Activated CD4-positive, alpha-beta T cell treated with anti-CD3 and anti-CD28 coated beads for 36 hours (primary cell): ENCODE measurements around the gene CCDC201. TPM values are rescaled to one million over a fixed set of nuclear protein-coding genes. Genes with fewer than 3 reads are reported as not detected.

Source experiments
- ATAC-seq: fragments of 200-7000 bp; cut with Tn5 transposase; one replicate; pipeline ENCODE4 v1.10.0; 2021; ENCODE audit warnings: mild to moderate bottlenecking, moderate library complexity
- CTCF ChIA-PET: fragments of 350-600 bp; sonication (Branson Sonifier 250); formaldehyde crosslinking; loops from one replicate; lab custom pipeline; 2021; ENCODE audit warnings: antibody characterized with exemption; lab: Charles Lee
- POLR2A ChIA-PET: fragments of 350-600 bp; sonication (Branson Sonifier 250); formaldehyde crosslinking; loops from one replicate; lab custom pipeline; 2021; ENCODE audit warnings: antibody characterized with exemption, inconsistent platforms; lab: Charles Lee
- DNase-seq: peaks from one replicate; pipeline ENCODE4 v3.0.0-alpha.2; 2020
- H3K27ac Mint-ChIP-seq: one replicate; pipeline ENCODE4 v1.8.0; 2021; ENCODE audit warnings: mixed read lengths
- H3K27me3 Mint-ChIP-seq: one replicate; pipeline ENCODE4 v1.8.0; 2021; ENCODE audit warnings: mixed read lengths
- H3K36me3 Mint-ChIP-seq: one replicate; pipeline ENCODE4 v1.8.0; 2021; ENCODE audit warnings: low read depth, mixed read lengths
- H3K4me1 Mint-ChIP-seq: one replicate; pipeline ENCODE4 v1.8.0; 2021; ENCODE audit warnings: mixed read lengths
- H3K4me3 Mint-ChIP-seq: one replicate; pipeline ENCODE4 v1.8.0; 2021; ENCODE audit warnings: mild to moderate bottlenecking, moderate library complexity, mixed read lengths
- H3K9me3 Mint-ChIP-seq: one replicate; pipeline ENCODE4 v1.8.0; 2021; ENCODE audit warnings: low read depth, mixed read lengths
- intact Hi-C, 2 experiments: fragments of 100-400 bp; cut with DNase I in 1 of 2; cut with micrococcal nuclease in 1 of 2; formaldehyde crosslinking; loops; one replicate each; pipeline versions ENCODE4 v1.14.2 to v1.15.1; 2022 to 2024; cut with DNase I, micrococcal nuclease
- total RNA-seq, 2 experiments: library from RNA; stranded (reverse); gene quantifications; one replicate each; pipeline ENCODE4 v1.2.3, GENCODE V29; 2021

Gene CCDC201
- total RNA-seq, 2 experiments from 2014 or later, result not detected

GRCh38 chr7:45885264-45885882 lies 12.5 kb upstream of the CCDC201 start:
- Mint-ChIP-seq H3K4me3 (no peak overlapping the region), H3K4me1 (no peaks in the 10 kb centered on the region)
- POLR2A ChIA-PET, result no interaction called here

GRCh38 chr7:45884136-45884535 lies 11.3 kb upstream of the CCDC201 start:
- H3K36me3 Mint-ChIP-seq, result no peaks in the 10 kb centered on the region
- intact Hi-C loops, result no loop called here
- H3K27me3 Mint-ChIP-seq, result peaks cover 31% of the 10 kb centered on the region
- ChIA-PET CTCF (no interaction called here), POLR2A (no interaction called here)
- no peaks in the 10 kb centered on the region for H3K4me1 Mint-ChIP-seq
- no peak for DNase-seq
- no peak overlapping the region for H3K4me3 Mint-ChIP-seq
- no peak overlapping the region for H3K27ac Mint-ChIP-seq
- H3K9me3 Mint-ChIP-seq, result no peaks in the 10 kb centered on the region
- ATAC-seq, result no peak

More at GRCh38 chr7:45885264-45885882, 12.5 kb upstream of the CCDC201 start:
- H3K9me3 Mint-ChIP-seq, result no peaks in the 10 kb centered on the region
- peaks cover 36% of the 10 kb centered on the region for H3K27me3 Mint-ChIP-seq
- no peaks in the 10 kb centered on the region for H3K36me3 Mint-ChIP-seq
- no peak overlapping the region for H3K27ac Mint-ChIP-seq
- no peak for DNase-seq
- no peak for ATAC-seq
- CTCF ChIA-PET, result no interaction called here
- intact Hi-C loops, result no loop called here

- CTCF ChIA-PET, result no interaction called here
- no peaks in the 10 kb centered on the region for H3K4me1 Mint-ChIP-seq
Measured at GRCh38 chr7:45882465-45882810, 9.6 kb upstream of the CCDC201 start.

GRCh38 chr7:45881759-45882464 lies 9.0 kb upstream of the CCDC201 start:
- H3K4me1 Mint-ChIP-seq, result no peaks in the 10 kb centered on the region
- DNase-seq (no peak), ATAC-seq (no peak)
- H3K27me3 Mint-ChIP-seq, result peaks cover 17% of the 10 kb centered on the region
- H3K4me3 Mint-ChIP-seq, result no peak overlapping the region
- no peak overlapping the region for H3K27ac Mint-ChIP-seq
- POLR2A ChIA-PET, result interaction anchor here (0.9 kb wide), 1 partner anchor 1271 kb away, joined by 3 read pairs; no protein-coding TSS in a partner anchor
- H3K9me3 Mint-ChIP-seq, result no peaks in the 10 kb centered on the region
- H3K36me3 Mint-ChIP-seq, result no peaks in the 10 kb centered on the region
- intact Hi-C loops, result no loop called here
- CTCF ChIA-PET, result no interaction called here

More at GRCh38 chr7:45882465-45882810, 9.6 kb upstream of the CCDC201 start:
- DNase-seq, result no peak
- Mint-ChIP-seq H3K27ac (no peak overlapping the region), H3K4me3 (no peak overlapping the region), H3K27me3 (peaks cover 22% of the 10 kb centered on the region), H3K9me3 (no peaks in the 10 kb centered on the region), H3K36me3 (no peaks in the 10 kb centered on the region)
- ATAC-seq, result no peak
- intact Hi-C loops, result no loop called here
- POLR2A ChIA-PET, result interaction anchor here (0.9 kb wide), 1 partner anchor 1271 kb away, joined by 3 read pairs; no protein-coding TSS in a partner anchor

- intact Hi-C loops, result no loop called here
- Mint-ChIP-seq H3K4me3 (no peak overlapping the region), H3K27ac (no peak overlapping the region), H3K36me3 (no peaks in the 10 kb centered on the region), H3K4me1 (no peaks in the 10 kb centered on the region), H3K27me3 (peaks cover 12% of the 10 kb centered on the region), H3K9me3 (no peaks in the 10 kb centered on the region)
- DNase-seq (no peak), ATAC-seq (no peak)
- CTCF ChIA-PET, result no interaction called here
- POLR2A ChIA-PET, result no interaction called here
Measured at GRCh38 chr7:45881280-45881758, 8.4 kb upstream of the CCDC201 start.

- Mint-ChIP-seq H3K4me1 (no peaks in the 10 kb centered on the region), H3K4me3 (no peak overlapping the region)
- CTCF ChIA-PET, result no interaction called here
Measured at GRCh38 chr7:45880433-45880860, 7.6 kb upstream of the CCDC201 start.

GRCh38 chr7:45878457-45879144 lies 5.7 kb upstream of the CCDC201 start:
- Mint-ChIP-seq H3K36me3 (no peaks in the 10 kb centered on the region), H3K9me3 (no peaks in the 10 kb centered on the region), H3K4me1 (no peaks in the 10 kb centered on the region), H3K27me3 (peaks cover 3% of the 10 kb centered on the region), H3K27ac (no peak overlapping the region), H3K4me3 (no peak overlapping the region)
- ChIA-PET CTCF (no interaction called here), POLR2A (no interaction called here)
- intact Hi-C loops, result no loop called here
- no peak for ATAC-seq
- DNase-seq, result no peak

More at GRCh38 chr7:45880433-45880860, 7.6 kb upstream of the CCDC201 start:
- POLR2A ChIA-PET, result no interaction called here
- intact Hi-C loops, result no loop called here
- Mint-ChIP-seq H3K27ac (no peak overlapping the region), H3K36me3 (no peaks in the 10 kb centered on the region), H3K9me3 (no peaks in the 10 kb centered on the region), H3K27me3 (peaks cover 11% of the 10 kb centered on the region)
- ATAC-seq (no peak), DNase-seq (no peak)

GRCh38 chr7:45876519-45876918 lies 3.6 kb upstream of the CCDC201 start:
- no peak for ATAC-seq
- Mint-ChIP-seq H3K4me1 (no peaks in the 10 kb centered on the region), H3K27ac (no peak overlapping the region), H3K4me3 (no peak overlapping the region), H3K36me3 (no peaks in the 10 kb centered on the region), H3K9me3 (no peaks in the 10 kb centered on the region), H3K27me3 (no peaks in the 10 kb centered on the region)
- intact Hi-C loops, result no loop called here
- ChIA-PET CTCF (no interaction called here), POLR2A (no interaction called here)
- DNase-seq, result no peak

- ATAC-seq (no peak), DNase-seq (no peak)
- Mint-ChIP-seq H3K9me3 (no peaks in the 10 kb centered on the region), H3K36me3 (no peaks in the 10 kb centered on the region), H3K27me3 (no peaks in the 10 kb centered on the region), H3K4me3 (no peak overlapping the region), H3K4me1 (no peaks in the 10 kb centered on the region), H3K27ac (no peak overlapping the region)
- intact Hi-C loops, result no loop called here
- ChIA-PET CTCF (interaction anchor here (0.5 kb wide), 1 partner anchor 1372 kb away, joined by 3 read pairs; no protein-coding TSS in a partner anchor), POLR2A (no interaction called here)
Measured at GRCh38 chr7:45874408-45875131, 1.7 kb upstream of the CCDC201 start.

GRCh38 chr7:45873355-45873754 lies 473 bp upstream of the CCDC201 start:
- H3K4me3 Mint-ChIP-seq, result no peak overlapping the region

More at GRCh38 chr7:45873355-45873754, 473 bp upstream of the CCDC201 start:
- ChIA-PET CTCF (no interaction called here), POLR2A (no interaction called here)
- no peaks in the 10 kb centered on the region for H3K9me3 Mint-ChIP-seq
- intact Hi-C loops, result no loop called here
- H3K36me3 Mint-ChIP-seq, result no peaks in the 10 kb centered on the region
- no peak overlapping the region for H3K27ac Mint-ChIP-seq
- no peaks in the 10 kb centered on the region for H3K4me1 Mint-ChIP-seq
- H3K27me3 Mint-ChIP-seq, result no peaks in the 10 kb centered on the region
- no peak for DNase-seq
- ATAC-seq, result no peak
